NCI-H2107 treated with DMSO at 0.1 percent for 48 hours (cell line): ENCODE results near the gene HLA-DOB.

Experiments
- DNase-seq: peaks from one replicate; lab custom pipeline; 2025; ENCODE audit not compliant: unreplicated experiment; lab: John Stamatoyannopoulos, UW

The HLA-DOB gene

GRCh38 chr6:32843979-32844838, 27.4 kb upstream of the HLA-DOB start, which contains the start of gene PSMB8:
Gene PSMB8 (minus strand): TSS chr6:32844047. CDS start chr6:32843996, 51 bp downstream.
- peak; percentile 85 for DNase-seq

- DNase-seq: peak; percentile 11
Observed at GRCh38 chr6:32843331-32843978, 26.7 kb upstream of the HLA-DOB start.

GRCh38 chr6:32842690-32843089, 25.9 kb upstream of the HLA-DOB start:
- DNase-seq: no peak

GRCh38 chr6:32842021-32842650, 25.3 kb upstream of the HLA-DOB start:
- no peak for DNase-seq

DNA sequence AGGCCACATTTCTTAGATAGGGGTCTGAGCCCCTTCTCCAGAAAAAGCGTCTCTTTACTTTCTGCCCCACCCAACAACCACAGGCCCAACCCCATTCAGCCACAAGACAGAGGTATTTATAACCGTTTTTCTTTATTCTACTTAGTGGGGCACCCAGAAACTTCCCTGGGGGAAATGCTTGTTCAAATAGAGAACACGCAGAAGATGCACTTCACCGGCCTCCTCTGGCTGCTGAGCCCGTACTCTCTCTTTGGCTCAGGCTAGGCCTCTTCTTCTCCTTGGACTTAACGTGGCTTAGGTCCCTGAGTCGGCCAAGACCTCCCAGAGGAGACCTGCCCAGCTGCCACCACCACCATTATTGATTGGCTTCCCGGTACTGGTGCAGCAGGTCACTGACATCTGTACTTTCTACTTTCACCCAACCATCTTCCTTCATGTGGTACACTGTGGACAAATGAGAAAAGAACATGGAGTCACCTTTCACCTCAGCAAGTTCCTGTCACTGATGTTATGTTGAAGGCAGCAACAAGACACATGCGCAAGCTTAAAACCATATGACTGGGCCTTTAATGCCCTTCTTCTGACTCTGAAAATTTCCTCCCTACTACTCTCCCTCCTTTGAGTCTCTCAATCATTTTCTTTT, 23.9 kb upstream of the HLA-DOB start:
- no peak for DNase-seq

DNA sequence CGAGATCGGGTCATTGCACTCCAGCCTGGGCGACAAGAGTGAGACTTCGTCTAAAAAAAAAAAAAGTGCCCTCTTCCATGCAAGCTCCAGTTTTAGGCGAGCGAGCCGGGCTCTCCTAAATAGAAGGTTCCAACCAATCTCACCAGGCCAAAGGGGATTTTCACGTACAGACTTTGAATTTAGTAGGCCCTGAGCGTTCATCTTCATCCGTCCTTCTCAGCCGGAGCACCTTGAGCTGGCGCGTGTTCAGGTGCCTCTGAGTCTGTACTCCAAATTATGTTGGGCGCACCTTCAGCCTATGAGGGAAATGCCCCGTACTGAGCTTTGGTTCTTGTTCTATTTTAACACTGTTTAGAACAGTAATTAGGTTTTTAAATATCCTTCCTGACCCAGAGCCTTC, 22.6 kb upstream of the HLA-DOB start:
- no peak for DNase-seq

DNA sequence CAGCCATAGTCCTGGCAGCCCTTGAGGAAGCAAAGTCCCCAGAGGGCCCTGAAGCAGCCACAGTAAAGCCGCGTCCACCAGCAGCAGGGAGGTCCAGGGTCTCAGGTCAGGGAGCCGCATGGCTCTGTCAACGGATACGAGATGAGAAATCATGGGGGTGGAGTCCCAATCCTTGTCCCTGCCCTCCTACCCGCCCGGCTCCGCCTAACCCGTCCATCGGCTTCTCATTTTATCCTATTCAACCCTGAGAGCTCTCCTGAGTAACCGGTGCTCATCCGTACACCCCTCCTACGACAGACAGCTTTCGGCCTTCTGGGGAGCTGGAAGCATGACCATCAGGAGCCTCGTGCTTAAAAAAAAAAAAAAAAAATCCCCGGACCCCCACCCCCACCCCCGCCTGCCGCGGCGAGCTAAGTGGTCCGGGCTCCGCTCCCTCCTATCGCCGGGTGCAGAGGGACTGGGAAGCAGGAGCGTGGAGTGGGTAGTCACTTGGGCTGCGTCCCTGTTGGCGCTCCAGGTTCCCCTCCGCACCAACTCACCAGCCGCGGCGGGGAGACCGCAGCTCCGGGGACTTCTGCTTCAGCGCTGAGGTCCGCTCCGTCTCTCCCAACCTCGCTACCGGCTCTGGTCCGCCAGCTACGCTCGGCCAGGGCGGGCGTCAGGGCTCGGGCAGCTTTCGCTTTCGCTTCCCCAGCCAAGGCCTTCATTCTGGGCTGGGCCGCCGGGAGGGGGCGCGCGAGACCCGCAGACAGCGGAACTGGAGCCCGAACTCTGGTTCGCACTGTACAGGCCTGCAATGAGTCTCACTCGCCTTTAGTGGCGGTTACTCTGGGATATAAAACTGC, 21.5 kb upstream of the HLA-DOB start, which contains the start of gene TAP2:
TSS of gene TAP2 (minus strand) at position 626 of the 845 bp plus-strand sequence. CDS start at position 120, 506 bp downstream.
- peak; percentile 16 for DNase-seq

- DNase-seq: no peak
Observed at GRCh38 chr6:32837651-32838113, 20.9 kb upstream of the HLA-DOB start.

DNA sequence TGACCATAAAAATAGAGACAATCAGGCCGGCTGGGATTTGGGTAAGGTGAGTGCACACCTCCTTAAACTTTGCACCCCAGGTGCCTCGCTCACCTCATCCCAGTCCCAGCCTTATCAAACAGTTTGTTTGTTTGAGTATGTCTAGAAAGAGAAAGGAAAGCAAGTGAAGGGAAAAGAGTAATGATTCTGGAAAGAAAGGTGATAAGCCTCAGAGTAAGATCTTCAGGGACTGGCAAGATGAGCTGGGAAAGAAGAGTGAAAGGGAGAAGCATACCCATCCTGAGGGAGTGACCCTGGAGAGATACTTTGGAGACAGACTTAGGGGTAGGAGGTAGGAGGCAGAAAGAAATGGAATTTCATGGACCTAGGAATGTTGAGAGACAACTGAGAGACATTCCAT, 20.1 kb upstream of the HLA-DOB start:
- no peak for DNase-seq

DNA sequence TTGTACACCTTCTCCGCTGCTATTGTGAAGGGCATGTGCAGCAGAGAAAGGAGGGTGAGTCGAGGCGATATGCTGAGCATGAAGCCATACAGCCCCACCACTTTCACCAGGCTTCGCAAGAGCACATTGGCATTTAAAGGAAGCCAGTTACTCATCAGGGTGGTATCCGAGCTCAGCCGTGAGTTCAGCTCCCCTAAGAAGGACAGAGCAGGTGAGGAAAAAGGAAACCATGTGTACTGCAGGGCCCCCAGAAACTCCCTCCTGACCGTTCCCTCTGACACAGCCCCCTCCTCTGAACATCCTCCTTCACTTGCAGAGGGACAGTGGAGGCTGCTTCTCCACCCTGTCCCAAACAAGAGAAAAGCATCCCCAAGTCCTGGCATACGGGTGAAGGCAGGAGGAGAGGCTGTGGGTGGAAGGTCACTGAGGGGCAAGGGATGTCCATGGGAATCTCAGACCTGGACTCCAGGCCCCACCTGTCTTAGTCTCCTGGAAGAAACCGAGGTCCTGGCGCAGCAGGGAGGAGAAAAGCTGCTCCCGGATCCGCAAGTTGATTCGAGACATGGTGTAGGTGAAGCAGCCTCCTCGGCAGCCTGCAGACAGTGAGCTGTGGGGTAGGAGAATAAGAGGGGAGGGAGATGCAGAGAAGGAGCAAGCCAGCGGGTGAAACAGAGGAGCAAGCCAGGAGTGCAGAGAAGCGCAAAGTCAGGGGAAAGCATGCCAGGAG, 18.5 kb upstream of the HLA-DOB start:
- no peak for DNase-seq

DNA sequence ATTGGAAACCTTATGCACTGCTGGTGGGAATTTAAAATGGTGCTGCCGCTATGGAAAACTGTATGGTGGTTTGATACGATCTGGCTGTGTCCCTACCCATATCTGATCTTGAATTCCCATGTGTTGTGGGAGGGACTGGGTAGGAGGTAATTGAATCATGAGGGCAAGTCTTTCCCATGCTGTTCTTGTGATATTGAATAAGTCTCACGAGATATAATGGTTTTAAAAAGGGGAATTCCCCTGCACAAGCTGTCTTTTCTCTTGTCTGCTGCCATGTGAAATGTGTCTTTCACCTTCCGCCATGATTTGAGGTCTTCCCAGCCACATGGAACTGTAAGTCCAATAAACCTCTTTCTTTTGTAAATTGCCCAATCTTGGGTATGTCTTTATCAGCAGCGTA, 16.9 kb upstream of the HLA-DOB start:
- no peak for DNase-seq

GRCh38 chr6:32832535-32832934, 15.7 kb upstream of the HLA-DOB start:
- DNase-seq: no peak

- DNase-seq: no peak
Observed at GRCh38 chr6:32830936-32831335, 14.1 kb upstream of the HLA-DOB start.

DNA sequence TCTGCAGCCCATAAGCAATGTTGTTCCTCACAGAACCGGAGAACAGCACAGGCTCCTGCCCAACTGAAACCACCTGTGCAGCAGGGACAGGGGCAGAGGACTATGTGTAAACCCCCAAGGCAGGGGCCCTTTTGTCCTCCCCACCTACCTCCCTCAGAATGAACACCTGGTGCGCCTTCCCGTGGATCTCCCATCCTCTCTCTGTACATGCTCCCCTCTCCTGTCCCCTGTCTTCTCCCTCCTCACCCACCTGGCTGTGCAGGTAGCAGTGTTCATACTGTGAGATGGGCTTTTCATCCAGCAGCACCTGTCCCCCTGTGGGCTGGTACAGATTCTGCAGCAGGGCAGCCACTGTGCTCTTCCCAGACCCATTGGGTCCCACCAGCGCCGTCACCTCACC, 13.2 kb upstream of the HLA-DOB start:
- no peak for DNase-seq

DNA sequence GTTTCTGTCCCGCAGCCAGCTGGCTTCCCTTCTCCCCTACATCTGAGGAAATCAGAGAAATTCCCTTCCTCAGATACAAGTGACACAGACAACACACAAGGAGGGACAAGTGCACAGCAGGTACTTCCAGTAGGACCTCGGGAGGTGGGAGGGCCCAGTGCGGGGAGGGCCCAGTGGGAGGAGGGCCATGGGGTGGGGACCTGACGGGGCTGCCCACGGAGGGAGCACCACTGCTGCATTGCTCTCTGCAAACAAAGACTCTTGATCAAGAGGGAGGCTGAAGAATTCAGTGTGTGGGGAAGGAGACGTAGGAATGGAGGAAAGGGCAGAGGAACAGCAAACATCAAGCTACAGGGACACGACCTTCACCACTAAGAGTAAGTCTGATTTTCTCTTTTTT, 12.7 kb upstream of the HLA-DOB start:
- no peak for DNase-seq

- no peak for DNase-seq
Observed at GRCh38 chr6:32827025-32827424, 10.2 kb upstream of the HLA-DOB start.

DNA sequence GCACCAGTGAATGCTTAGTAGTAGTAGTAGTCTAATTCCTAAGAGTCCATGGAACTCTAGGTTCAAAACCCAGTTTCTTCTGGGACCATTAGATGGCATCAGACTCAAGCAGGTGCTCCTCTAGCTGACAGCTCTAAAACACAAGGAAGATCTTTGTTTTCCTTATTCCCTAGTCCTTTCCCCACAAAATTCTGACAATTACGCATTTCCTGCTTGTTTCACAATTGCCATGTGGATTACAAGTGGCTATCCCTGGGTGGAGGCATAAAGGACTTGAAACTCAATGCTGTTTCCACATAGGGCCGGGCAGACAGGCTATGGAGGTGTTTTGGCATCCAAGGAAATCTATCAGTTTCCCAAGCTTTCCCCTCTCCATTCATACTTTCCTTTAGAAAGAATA, 9.2 kb upstream of the HLA-DOB start:
- peak; percentile 2 for DNase-seq

DNA sequence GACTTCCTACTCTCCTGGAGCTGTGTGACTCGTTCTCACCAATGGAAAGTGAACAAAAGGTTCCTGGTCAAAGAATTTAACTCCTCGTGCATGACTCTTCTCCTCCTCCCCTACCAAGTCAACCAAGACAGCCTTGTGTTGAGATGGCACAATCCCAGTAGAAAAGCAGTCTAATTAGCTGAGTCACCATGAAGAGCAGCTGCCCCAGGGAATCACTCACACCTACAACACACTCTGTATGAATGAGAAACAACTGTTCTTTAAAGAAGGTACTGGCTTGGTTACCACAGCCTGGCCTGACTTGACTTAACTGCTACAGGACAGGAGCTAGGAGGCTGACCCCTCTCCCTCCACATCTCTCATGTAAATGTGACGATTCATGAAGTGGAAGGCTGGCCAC, 2.9 kb upstream of the HLA-DOB start:
- no peak for DNase-seq

GRCh38 chr6:32818867-32819266, 2.1 kb upstream of the HLA-DOB start:
- DNase-seq: no peak

DNA sequence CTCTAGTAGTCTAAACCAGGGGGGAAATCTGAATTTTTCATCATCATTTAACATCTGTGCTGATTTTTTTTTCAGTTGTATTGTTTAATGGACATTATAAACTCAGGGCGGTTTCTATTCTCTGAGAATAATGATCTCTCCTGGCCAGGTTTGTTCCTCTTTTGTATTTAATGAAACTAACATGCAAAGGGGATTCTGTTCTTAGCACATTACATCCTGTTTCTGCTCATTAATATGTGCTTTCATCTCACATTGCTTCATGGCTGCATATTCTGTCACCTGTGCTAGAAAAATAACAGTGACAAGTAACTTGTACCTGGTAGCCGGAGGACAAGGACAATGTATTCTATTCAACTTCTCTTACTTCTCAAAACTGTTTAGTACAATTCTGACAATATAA, 806 bp downstream of the HLA-DOB start:
- DNase-seq: no peak
